Measurements from ENCODE around the gene CBLN3. TPM values are rescaled to one million over a fixed set of nuclear protein-coding genes. Genes with fewer than 3 reads are reported as not detected.

CBLN3 gene
- total and polyA plus RNA-seq, 4 donors = 0.07 to 0.79 (median 0.46) TPM

DNA sequence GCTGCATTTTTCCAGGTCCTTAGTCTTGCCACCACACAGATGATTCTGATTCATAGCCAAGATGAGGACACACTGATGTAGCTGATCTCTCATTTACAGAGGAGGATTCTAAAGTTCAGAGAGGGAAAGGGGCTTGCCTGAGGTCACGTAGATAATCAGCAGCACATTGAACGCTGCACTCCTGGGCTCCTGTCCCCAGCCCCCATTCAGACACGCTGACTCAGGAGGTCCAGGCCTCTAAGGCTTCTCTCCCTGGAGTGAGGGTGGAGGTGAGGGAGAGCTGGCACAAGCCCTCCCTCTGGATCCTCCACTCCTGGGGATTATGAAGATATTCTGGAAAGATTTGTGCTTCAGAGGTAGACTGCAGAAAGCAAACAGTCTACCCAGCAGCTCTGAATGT, 51.1 kb downstream of the CBLN3 start:
- DNase-seq (ENCODE audit: low spot score) = no peak
- TF ChIP-seq GABPA (IDR thresholded peaks at IDR 0.05 in 1 of 2, conservative IDR thresholded peaks at IDR 0.05 in 1 of 2) (no peak), EGR1 (IDR thresholded peaks at IDR 0.05; ENCODE audit: low read depth in 2 of 2) (no peak), SP1 (IDR thresholded peaks at IDR 0.05) (no peak), FOXA2 (IDR thresholded peaks at IDR 0.05) (no peak), RXRA (IDR thresholded peaks at IDR 0.05) (no peak), FOXA1 (IDR thresholded peaks at IDR 0.05) (no peak)
- TF ChIP-seq, protein P1, sequence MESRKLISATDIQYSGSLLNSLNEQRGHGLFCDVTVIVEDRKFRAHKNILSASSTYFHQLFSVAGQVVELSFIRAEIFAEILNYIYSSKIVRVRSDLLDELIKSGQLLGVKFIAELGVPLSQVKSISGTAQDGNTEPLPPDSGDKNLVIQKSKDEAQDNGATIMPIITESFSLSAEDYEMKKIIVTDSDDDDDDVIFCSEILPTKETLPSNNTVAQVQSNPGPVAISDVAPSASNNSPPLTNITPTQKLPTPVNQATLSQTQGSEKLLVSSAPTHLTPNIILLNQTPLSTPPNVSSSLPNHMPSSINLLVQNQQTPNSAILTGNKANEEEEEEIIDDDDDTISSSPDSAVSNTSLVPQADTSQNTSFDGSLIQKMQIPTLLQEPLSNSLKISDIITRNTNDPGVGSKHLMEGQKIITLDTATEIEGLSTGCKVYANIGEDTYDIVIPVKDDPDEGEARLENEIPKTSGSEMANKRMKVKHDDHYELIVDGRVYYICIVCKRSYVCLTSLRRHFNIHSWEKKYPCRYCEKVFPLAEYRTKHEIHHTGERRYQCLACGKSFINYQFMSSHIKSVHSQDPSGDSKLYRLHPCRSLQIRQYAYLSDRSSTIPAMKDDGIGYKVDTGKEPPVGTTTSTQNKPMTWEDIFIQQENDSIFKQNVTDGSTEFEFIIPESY (IDR thresholded peaks at IDR 0.05) = no peak
- TF ChIP-seq, protein P2, sequence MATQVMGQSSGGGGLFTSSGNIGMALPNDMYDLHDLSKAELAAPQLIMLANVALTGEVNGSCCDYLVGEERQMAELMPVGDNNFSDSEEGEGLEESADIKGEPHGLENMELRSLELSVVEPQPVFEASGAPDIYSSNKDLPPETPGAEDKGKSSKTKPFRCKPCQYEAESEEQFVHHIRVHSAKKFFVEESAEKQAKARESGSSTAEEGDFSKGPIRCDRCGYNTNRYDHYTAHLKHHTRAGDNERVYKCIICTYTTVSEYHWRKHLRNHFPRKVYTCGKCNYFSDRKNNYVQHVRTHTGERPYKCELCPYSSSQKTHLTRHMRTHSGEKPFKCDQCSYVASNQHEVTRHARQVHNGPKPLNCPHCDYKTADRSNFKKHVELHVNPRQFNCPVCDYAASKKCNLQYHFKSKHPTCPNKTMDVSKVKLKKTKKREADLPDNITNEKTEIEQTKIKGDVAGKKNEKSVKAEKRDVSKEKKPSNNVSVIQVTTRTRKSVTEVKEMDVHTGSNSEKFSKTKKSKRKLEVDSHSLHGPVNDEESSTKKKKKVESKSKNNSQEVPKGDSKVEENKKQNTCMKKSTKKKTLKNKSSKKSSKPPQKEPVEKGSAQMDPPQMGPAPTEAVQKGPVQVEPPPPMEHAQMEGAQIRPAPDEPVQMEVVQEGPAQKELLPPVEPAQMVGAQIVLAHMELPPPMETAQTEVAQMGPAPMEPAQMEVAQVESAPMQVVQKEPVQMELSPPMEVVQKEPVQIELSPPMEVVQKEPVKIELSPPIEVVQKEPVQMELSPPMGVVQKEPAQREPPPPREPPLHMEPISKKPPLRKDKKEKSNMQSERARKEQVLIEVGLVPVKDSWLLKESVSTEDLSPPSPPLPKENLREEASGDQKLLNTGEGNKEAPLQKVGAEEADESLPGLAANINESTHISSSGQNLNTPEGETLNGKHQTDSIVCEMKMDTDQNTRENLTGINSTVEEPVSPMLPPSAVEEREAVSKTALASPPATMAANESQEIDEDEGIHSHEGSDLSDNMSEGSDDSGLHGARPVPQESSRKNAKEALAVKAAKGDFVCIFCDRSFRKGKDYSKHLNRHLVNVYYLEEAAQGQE (IDR thresholded peaks at IDR 0.05) = no peak
- WGBS = 89% methylated on average over 3 of the region's 3 CpGs

DNA sequence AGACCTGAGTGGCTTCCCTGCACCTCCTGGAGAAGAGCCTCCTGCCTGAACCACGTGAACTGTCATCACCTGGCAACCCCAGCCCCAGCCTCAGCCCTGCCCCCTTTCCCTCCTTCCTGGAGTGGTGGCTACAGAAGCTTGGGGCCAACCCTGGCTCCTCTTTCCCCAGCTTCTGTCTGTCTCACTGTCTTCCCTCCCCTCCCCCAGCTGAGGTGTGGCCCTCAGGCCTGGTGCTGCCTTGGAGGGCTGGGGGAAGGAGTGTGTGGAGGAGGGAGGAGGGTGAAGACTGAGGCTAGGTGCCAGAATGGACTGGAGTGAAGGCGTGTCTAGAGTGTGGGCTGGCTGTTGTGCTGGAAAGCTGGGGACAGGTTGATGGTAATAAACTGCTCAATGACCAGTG, 51.8 kb downstream of the CBLN3 start:
- H3K27me3 ChIP-seq (ENCODE audit: control insufficient read depth in 4 of 4, insufficient read depth in 4 of 4, low read length in 3 of 4) = no peaks in the 10 kb centered on the region
- H3K27ac ChIP-seq (ENCODE audit: low read depth in 1 of 2, low read length in 2 of 2) = no peak overlapping the region
- no peaks in the 10 kb centered on the region for H3K9me3 ChIP-seq (ENCODE audit: control insufficient read depth in 4 of 4, low read length in 3 of 4)
- DNase-seq (ENCODE audit: low spot score) = no peak
- no peak overlapping the region for H3K9ac ChIP-seq (ENCODE audit: low read depth in 1 of 2, low read length in 2 of 2)
- TF ChIP-seq, protein P1 (IDR thresholded peaks at IDR 0.05) = no peak
- TF ChIP-seq, protein P3, sequence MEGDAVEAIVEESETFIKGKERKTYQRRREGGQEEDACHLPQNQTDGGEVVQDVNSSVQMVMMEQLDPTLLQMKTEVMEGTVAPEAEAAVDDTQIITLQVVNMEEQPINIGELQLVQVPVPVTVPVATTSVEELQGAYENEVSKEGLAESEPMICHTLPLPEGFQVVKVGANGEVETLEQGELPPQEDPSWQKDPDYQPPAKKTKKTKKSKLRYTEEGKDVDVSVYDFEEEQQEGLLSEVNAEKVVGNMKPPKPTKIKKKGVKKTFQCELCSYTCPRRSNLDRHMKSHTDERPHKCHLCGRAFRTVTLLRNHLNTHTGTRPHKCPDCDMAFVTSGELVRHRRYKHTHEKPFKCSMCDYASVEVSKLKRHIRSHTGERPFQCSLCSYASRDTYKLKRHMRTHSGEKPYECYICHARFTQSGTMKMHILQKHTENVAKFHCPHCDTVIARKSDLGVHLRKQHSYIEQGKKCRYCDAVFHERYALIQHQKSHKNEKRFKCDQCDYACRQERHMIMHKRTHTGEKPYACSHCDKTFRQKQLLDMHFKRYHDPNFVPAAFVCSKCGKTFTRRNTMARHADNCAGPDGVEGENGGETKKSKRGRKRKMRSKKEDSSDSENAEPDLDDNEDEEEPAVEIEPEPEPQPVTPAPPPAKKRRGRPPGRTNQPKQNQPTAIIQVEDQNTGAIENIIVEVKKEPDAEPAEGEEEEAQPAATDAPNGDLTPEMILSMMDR (IDR thresholded peaks at IDR 0.05; ENCODE audit: low read depth, low read length, missing input control) = no peak
- TF ChIP-seq, protein P4, sequence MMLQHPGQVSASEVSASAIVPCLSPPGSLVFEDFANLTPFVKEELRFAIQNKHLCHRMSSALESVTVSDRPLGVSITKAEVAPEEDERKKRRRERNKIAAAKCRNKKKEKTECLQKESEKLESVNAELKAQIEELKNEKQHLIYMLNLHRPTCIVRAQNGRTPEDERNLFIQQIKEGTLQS (IDR thresholded peaks at IDR 0.05) = no peak
- TF ChIP-seq TAF1 (conservative IDR thresholded peaks at IDR 0.05) (no peak), FOXA2 (IDR thresholded peaks at IDR 0.05) (no peak), RXRA (IDR thresholded peaks at IDR 0.05) (no peak), RAD21 (IDR thresholded peaks at IDR 0.05) (no peak), HNF4A (conservative IDR thresholded peaks at IDR 0.05) (no peak), YY1 (IDR thresholded peaks at IDR 0.05) (no peak), HNF4G (IDR thresholded peaks at IDR 0.05) (no peak), EGR1 (IDR thresholded peaks at IDR 0.05; ENCODE audit: low read depth in 2 of 2) (no peak), NR2F2 (IDR thresholded peaks at IDR 0.05) (no peak), GABPA (IDR thresholded peaks at IDR 0.05 in 1 of 2, conservative IDR thresholded peaks at IDR 0.05 in 1 of 2) (no peak), FOXA1 (IDR thresholded peaks at IDR 0.05) (no peak), JUND (IDR thresholded peaks at IDR 0.05) (no peak), SP1 (IDR thresholded peaks at IDR 0.05) (no peak)
- TF ChIP-seq, protein P5, sequence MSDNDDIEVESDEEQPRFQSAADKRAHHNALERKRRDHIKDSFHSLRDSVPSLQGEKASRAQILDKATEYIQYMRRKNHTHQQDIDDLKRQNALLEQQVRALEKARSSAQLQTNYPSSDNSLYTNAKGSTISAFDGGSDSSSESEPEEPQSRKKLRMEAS (IDR thresholded peaks at IDR 0.05) = no peak
- TF ChIP-seq, protein P2 (IDR thresholded peaks at IDR 0.05) = no peak
- H3K36me3 ChIP-seq (ENCODE audit: control insufficient read depth in 4 of 4, insufficient read depth in 3 of 4, low read depth in 1 of 4, low read length in 3 of 4) = no peaks in the 10 kb centered on the region
- H3K4me3 ChIP-seq (ENCODE audit: low read depth in 1 of 3, low read length in 3 of 3) = no peak overlapping the region
- WGBS = 80% methylated on average over 2 of the region's 2 CpGs
- no peaks in the 10 kb centered on the region for H3K4me1 ChIP-seq (ENCODE audit: control insufficient read depth in 4 of 4, insufficient read depth in 4 of 4, low read length in 3 of 4)

More for the DNA sequence above, 51.1 kb downstream of the CBLN3 start:
- Histone ChIP-seq H3K9ac (ENCODE audit: low read depth in 1 of 2, low read length in 2 of 2) (no peak overlapping the region), H3K27me3 (ENCODE audit: control insufficient read depth in 4 of 4, insufficient read depth in 4 of 4, low read length in 3 of 4) (no peaks in the 10 kb centered on the region), H3K36me3 (ENCODE audit: control insufficient read depth in 4 of 4, insufficient read depth in 3 of 4, low read depth in 1 of 4, low read length in 3 of 4) (no peaks in the 10 kb centered on the region), H3K27ac (ENCODE audit: low read depth in 1 of 2, low read length in 2 of 2) (no peak overlapping the region), H3K9me3 (ENCODE audit: control insufficient read depth in 4 of 4, low read length in 3 of 4) (no peaks in the 10 kb centered on the region), H3K4me3 (ENCODE audit: low read depth in 1 of 3, low read length in 3 of 3) (no peak overlapping the region), H3K4me1 (ENCODE audit: control insufficient read depth in 4 of 4, insufficient read depth in 4 of 4, low read length in 3 of 4) (no peaks in the 10 kb centered on the region)
